A549 (cell line): ENCODE data around the gene NR3C2. TPM values are rescaled to one million over a fixed set of nuclear protein-coding genes. Genes with fewer than 3 reads are reported as not detected.

ENCODE experiments used
- ATAC-seq, 2 experiments: fragments of 200-7000 bp in 1 of 2; fragments of >200 bp in 1 of 2; cut with Nextera tagmentation in 1 of 2; cut with Tn5 transposase in 1 of 2; 3 replicates each; pipeline versions ENCODE4 v1.8.0 to v1.9.1; 2018 to 2020; ENCODE audit warnings: mild to moderate bottlenecking in 1 of 2, moderate library complexity in 1 of 2
- CTCF ChIA-PET: fragments of 300-600 bp; sonication (Branson Sonifier 250); formaldehyde crosslinking; extraction: SDS; loops from one replicate; lab custom pipeline; 2021; ENCODE audit warnings: antibody characterized with exemption, inconsistent platforms; lab: Yijun Ruan, JAX
- POLR2A ChIA-PET: fragments of 350-600 bp; formaldehyde crosslinking; extraction: SDS; loops from one replicate; lab custom pipeline; 2021; ENCODE audit warnings: antibody characterized with exemption, inconsistent platforms; lab: Yijun Ruan, JAX
- DNase-seq, 2 experiments: peaks; one replicate each; pipeline versions ENCODE4 v3.0.0 to v3.0.0-alpha.2; 2011 to 2016; ENCODE audit warnings: low read depth in 1 of 2, low spot score in 1 of 2
- FAIRE-seq: peaks from 2 replicates; lab custom pipeline; 2011; peaks lifted over from hg19 to GRCh38; lab: Jason Lieb, UNC
- H3K27ac ChIP-seq, 2 experiments: fragments of >200 bp; sonication (Bioruptor Twin); formaldehyde crosslinking; 3 replicates each; pipeline ENCODE4 v1.5.1; 2016 to 2017
- H3K4me1 ChIP-seq: fragments of >200 bp; sonication (Bioruptor Twin); formaldehyde crosslinking; 3 replicates; pipeline ENCODE4 v1.6.1; 2016
- H3K4me2 ChIP-seq: fragments of >200 bp; sonication (Bioruptor Twin); formaldehyde crosslinking; 3 replicates; pipeline ENCODE4 v1.6.1; 2016
- H3K4me3 ChIP-seq: fragments of >200 bp; sonication (Bioruptor Twin); formaldehyde crosslinking; 3 replicates; pipeline ENCODE4 v1.5.1; 2016
- H3K9me3 ChIP-seq: fragments of >200 bp; sonication (Bioruptor Twin); formaldehyde crosslinking; 3 replicates; pipeline ENCODE4 v1.6.1; 2016
- BHLHE40 ChIP-seq: IDR thresholded peaks from 2 replicates; pipeline ENCODE4 v1.6.1; 2012; ENCODE audit warnings: low read depth, low read length, inconsistent platforms
- CHD2 ChIP-seq: fragments of 150-350 bp; IDR thresholded peaks from 2 replicates; pipeline ENCODE4 v1.6.1; 2014; ENCODE audit warnings: low read length; ENCODE audit not compliant: partially characterized antibody
- EHF ChIP-seq: fragments of 250-450 bp; sonication (Bioruptor Pico); IDR thresholded peaks from 2 replicates; pipeline ENCODE4 v1.5.0; 2020; ENCODE audit warnings: mild to moderate bottlenecking
- ESRRA ChIP-seq: fragments of 150-350 bp; IDR thresholded peaks from 2 replicates; pipeline ENCODE4 v1.6.1; 2014; ENCODE audit warnings: mild to moderate bottlenecking, low read length, borderline replicate concordance
- FOSL2 ChIP-seq, 2 experiments: fragments of 450-650 bp in 1 of 2; fragments of >200 bp in 1 of 2; sonication (Bioruptor Twin) in 1 of 2; formaldehyde crosslinking; IDR thresholded peaks; 2 replicates each; pipeline versions ENCODE4 v1.5.0 to v1.6.1; 2016 to 2020; ENCODE audit warnings: mild to moderate bottlenecking in 1 of 2, moderate library complexity in 1 of 2
- FOXS1 ChIP-seq: fragments of 250-450 bp; sonication (Bioruptor Pico); IDR thresholded peaks from 2 replicates; pipeline ENCODE4 v1.5.0; 2020; ENCODE audit warnings: mild to moderate bottlenecking, moderate library complexity
- GATA3 ChIP-seq: IDR thresholded peaks from 2 replicates; pipeline ENCODE4 v1.6.1; 2012; ENCODE audit warnings: borderline replicate concordance
- HDAC2 ChIP-seq: fragments of 200-600 bp; sonication (generic); IDR thresholded peaks from 2 replicates; pipeline ENCODE4 v1.6.1; 2016
- HOXA7 ChIP-seq: fragments of 250-450 bp; sonication (Bioruptor Pico); IDR thresholded peaks from 2 replicates; pipeline ENCODE4 v1.5.0; 2020; ENCODE audit warnings: mild to moderate bottlenecking, moderate library complexity
- HOXB5 ChIP-seq: fragments of 250-450 bp; sonication (Bioruptor Pico); IDR thresholded peaks from 2 replicates; pipeline ENCODE4 v1.5.0; 2020; ENCODE audit warnings: mild to moderate bottlenecking, moderate library complexity
- KDM5A ChIP-seq: fragments of 200-600 bp; sonication (generic); IDR thresholded peaks from 2 replicates; pipeline ENCODE4 v1.6.1; 2016; ENCODE audit warnings: antibody characterized with exemption, mild to moderate bottlenecking
- MAZ ChIP-seq: fragments of 150-350 bp; IDR thresholded peaks from 2 replicates; pipeline ENCODE4 v1.6.1; 2014; ENCODE audit warnings: antibody characterized with exemption, low read depth, low read length, borderline replicate concordance
- NFE2L2 ChIP-seq: fragments of 150-350 bp; conservative IDR thresholded peaks from 2 replicates; pipeline ENCODE4 v1.6.1; 2014; ENCODE audit warnings: low read length
- POLR2A ChIP-seq: IDR thresholded peaks from 2 replicates; pipeline ENCODE4 v1.6.1; 2012; ENCODE audit warnings: mild to moderate bottlenecking, low read length
- RARB ChIP-seq: fragments of 250-450 bp; sonication (Bioruptor Pico); IDR thresholded peaks from 2 replicates; pipeline ENCODE4 v1.8.0; 2021; ENCODE audit warnings: mild to moderate bottlenecking, moderate library complexity
- RCOR1 ChIP-seq: fragments of 150-350 bp; IDR thresholded peaks from 2 replicates; pipeline ENCODE4 v1.6.1; 2014; ENCODE audit warnings: antibody characterized with exemption, low read length, low read depth
- RFX5 ChIP-seq: fragments of 450-650 bp; IDR thresholded peaks from 2 replicates; pipeline ENCODE4 v1.7.1; 2014; ENCODE audit warnings: antibody characterized with exemption, mild to moderate bottlenecking, moderate library complexity
- TP53 ChIP-seq: fragments of 250-450 bp; sonication (Bioruptor Pico); IDR thresholded peaks from 2 replicates; pipeline ENCODE4 v1.5.0; 2021; ENCODE audit warnings: mild to moderate bottlenecking, moderate library complexity
- ZFP36 ChIP-seq: fragments of 450-650 bp; IDR thresholded peaks from 2 replicates; pipeline ENCODE4 v1.6.1; 2014; ENCODE audit warnings: borderline replicate concordance; ENCODE audit not compliant: partially characterized antibody
- WGBS: methylation state at CpG from one replicate; pipeline ENCODE4 v1.1.6; 2017; ENCODE audit errors: missing lambda C conversion rate; 5-methylcytosine and 5-hydroxymethylcytosine counted together
- polyA plus RNA-seq, 4 experiments: library from polyadenylated mRNA; depleted of rRNA in 3 of 4; stranded (reverse); fragments of >200 nt; fragmentation: RNase III in 1 of 4; extraction: RNeasy Plus Mini Kit Qiagen cat#74134 plus additional on column Dnase treatment in 1 of 4; gene quantifications; 2 replicates in 3 of 4; 3 replicates in 1 of 4; pipeline ENCODE4 v1.2.3, GENCODE V29; 2011 to 2017
- TF ChIP-seq, protein P1 (sequence below): IDR thresholded peaks from 2 replicates; pipeline ENCODE4 v1.6.1; 2012; ENCODE audit warnings: low read depth, borderline replicate concordance
- TF ChIP-seq, protein P2 (sequence below): fragments of >200 bp; sonication (Bioruptor Twin); formaldehyde crosslinking; IDR thresholded peaks from 2 replicates; pipeline ENCODE4 v1.6.1; 2016
- TF ChIP-seq, protein P3 (sequence below): fragments of 250-450 bp; sonication (Bioruptor Pico); IDR thresholded peaks from 2 replicates; pipeline ENCODE4 v1.5.0; 2020; ENCODE audit warnings: low read depth, mild to moderate bottlenecking, moderate library complexity
- TF ChIP-seq, protein P4 (sequence below): fragments of 200-600 bp; sonication (generic); IDR thresholded peaks from 2 replicates; pipeline ENCODE4 v1.6.1; 2016; ENCODE audit warnings: antibody characterized with exemption, mild to moderate bottlenecking, moderate library complexity
- TF ChIP-seq, protein P5 (sequence below): fragments of >200 bp; sonication (Bioruptor Twin); formaldehyde crosslinking; IDR thresholded peaks from 3 replicates; pipeline ENCODE4 v1.5.1; 2016
- TF ChIP-seq, protein P6 (sequence below): fragments of 150-350 bp; IDR thresholded peaks from 2 replicates; pipeline ENCODE4 v1.6.1; 2014; ENCODE audit warnings: low read depth, mild to moderate bottlenecking, low read length

NR3C2 gene
- polyA plus RNA-seq, 2 of the 4 experiments (the other 2 are of a cell fraction), result 0.01 to 0.03 TPM

DNA sequence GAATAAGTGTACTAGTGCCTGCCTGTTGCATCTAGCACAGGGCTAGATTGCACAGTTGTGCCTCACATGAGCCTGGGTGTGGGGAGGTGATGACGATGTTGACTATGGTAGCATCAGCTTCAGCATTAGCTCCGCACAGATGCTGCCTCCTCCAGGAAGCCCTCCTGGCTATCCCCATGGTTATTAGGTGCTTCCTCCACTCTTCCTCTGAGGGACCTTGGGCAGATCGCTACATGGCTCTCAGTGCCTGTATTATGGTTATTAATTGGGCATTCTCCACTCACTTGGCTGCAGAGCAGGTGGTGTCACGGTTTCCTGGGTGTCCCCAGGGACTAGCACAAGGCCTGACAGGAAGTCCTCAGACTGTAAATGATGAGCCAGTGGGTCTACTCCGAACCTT lies 384.7 kb downstream of the NR3C2 start:
- WGBS, result 94% methylated on average over 5 of the region's 5 CpGs
- no peaks in the 10 kb centered on the region for H3K9me3 ChIP-seq
- no peak overlapping the region for H3K4me2 ChIP-seq
- DNase-seq (no peak), FAIRE-seq (no peak), ATAC-seq (no peak)
- POLR2A ChIA-PET, result no interaction called here
- CTCF ChIA-PET, result no interaction called here
- H3K4me3 ChIP-seq, result no peak overlapping the region
- TF ChIP-seq, protein P1, sequence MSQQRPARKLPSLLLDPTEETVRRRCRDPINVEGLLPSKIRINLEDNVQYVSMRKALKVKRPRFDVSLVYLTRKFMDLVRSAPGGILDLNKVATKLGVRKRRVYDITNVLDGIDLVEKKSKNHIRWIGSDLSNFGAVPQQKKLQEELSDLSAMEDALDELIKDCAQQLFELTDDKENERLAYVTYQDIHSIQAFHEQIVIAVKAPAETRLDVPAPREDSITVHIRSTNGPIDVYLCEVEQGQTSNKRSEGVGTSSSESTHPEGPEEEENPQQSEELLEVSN, result no peak
- TF ChIP-seq ZFP36, result peak; percentile 67
- 0 out of 3 replicates have a peak, but pooled peaks cover 4% of the 10 kb centered on the region for H3K4me1 ChIP-seq
- no peak overlapping the region for H3K27ac ChIP-seq

DNA sequence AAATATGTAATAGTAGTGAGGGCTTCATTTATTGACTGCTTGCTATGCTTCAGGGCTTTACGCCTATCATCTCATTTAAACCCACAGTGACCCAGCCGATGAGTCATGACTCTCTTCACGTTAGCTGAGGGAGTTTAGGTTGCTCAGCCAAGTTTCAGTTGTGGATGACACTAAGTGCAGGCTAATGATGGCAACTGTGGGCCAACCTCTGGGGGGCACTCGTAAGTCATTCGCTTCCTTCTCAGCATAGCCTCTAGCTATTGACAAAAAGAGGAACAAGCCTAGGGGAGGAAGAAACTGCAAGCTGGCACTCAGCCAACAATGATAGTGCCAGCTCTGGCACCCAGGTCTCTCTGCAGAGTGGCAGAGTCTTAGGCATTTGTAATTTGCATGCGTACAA lies 385.3 kb downstream of the NR3C2 start:
- no peak overlapping the region for H3K27ac ChIP-seq

DNA sequence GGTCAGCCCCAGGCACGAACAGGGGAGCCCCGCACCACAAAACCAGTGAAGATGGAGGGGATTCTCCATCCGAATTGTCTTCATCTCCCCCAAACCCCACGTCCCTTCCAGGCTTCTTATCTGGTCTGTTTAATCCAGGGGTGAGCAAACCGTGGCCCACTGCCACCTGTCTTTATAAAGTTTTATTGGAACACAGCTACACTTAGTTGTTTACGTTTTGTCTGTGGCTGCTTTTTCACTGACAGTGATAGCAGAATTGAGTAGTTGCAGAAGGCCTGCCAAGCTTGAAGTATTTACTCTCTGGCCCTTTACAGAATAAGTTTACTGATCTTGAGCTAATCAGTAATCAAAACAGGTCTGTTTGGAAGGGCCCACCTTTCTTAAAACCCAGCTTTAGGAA lies 386.4 kb downstream of the NR3C2 start:
- Histone ChIP-seq H3K4me1 (0 out of 3 replicates have a peak, but pooled peaks cover 4% of the 10 kb centered on the region), H3K4me2 (no peak overlapping the region), H3K27ac (no peak overlapping the region), H3K9me3 (no peaks in the 10 kb centered on the region), H3K4me3 (no peak overlapping the region)
- ATAC-seq, result no peak
- ChIA-PET CTCF (no interaction called here), POLR2A (no interaction called here)
- no peak for TF ChIP-seq NFE2L2
- TF ChIP-seq HOXB5 (CRISPR knock-in tag), result no peak
- no peak for TF ChIP-seq KDM5A
- TF ChIP-seq RCOR1, result no peak
- TF ChIP-seq CHD2, result no peak
- TF ChIP-seq GATA3, result no peak
- no peak for TF ChIP-seq TP53 (CRISPR knock-in tag)
- TF ChIP-seq RARB (CRISPR knock-in tag), result no peak
- no peak for TF ChIP-seq RFX5
- no peak for TF ChIP-seq EHF (CRISPR knock-in tag)
- TF ChIP-seq, protein P2, sequence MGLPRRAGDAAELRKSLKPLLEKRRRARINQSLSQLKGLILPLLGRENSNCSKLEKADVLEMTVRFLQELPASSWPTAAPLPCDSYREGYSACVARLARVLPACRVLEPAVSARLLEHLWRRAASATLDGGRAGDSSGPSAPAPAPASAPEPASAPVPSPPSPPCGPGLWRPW, result no peak
- TF ChIP-seq BHLHE40, result no peak
- TF ChIP-seq HDAC2, result no peak
- TF ChIP-seq, protein P3, sequence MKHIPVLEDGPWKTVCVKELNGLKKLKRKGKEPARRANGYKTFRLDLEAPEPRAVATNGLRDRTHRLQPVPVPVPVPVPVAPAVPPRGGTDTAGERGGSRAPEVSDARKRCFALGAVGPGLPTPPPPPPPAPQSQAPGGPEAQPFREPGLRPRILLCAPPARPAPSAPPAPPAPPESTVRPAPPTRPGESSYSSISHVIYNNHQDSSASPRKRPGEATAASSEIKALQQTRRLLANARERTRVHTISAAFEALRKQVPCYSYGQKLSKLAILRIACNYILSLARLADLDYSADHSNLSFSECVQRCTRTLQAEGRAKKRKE (CRISPR knock-in tag), result no peak
- TF ChIP-seq HOXA7, result no peak
- TF ChIP-seq, protein P4, sequence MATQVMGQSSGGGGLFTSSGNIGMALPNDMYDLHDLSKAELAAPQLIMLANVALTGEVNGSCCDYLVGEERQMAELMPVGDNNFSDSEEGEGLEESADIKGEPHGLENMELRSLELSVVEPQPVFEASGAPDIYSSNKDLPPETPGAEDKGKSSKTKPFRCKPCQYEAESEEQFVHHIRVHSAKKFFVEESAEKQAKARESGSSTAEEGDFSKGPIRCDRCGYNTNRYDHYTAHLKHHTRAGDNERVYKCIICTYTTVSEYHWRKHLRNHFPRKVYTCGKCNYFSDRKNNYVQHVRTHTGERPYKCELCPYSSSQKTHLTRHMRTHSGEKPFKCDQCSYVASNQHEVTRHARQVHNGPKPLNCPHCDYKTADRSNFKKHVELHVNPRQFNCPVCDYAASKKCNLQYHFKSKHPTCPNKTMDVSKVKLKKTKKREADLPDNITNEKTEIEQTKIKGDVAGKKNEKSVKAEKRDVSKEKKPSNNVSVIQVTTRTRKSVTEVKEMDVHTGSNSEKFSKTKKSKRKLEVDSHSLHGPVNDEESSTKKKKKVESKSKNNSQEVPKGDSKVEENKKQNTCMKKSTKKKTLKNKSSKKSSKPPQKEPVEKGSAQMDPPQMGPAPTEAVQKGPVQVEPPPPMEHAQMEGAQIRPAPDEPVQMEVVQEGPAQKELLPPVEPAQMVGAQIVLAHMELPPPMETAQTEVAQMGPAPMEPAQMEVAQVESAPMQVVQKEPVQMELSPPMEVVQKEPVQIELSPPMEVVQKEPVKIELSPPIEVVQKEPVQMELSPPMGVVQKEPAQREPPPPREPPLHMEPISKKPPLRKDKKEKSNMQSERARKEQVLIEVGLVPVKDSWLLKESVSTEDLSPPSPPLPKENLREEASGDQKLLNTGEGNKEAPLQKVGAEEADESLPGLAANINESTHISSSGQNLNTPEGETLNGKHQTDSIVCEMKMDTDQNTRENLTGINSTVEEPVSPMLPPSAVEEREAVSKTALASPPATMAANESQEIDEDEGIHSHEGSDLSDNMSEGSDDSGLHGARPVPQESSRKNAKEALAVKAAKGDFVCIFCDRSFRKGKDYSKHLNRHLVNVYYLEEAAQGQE, result no peak
- TF ChIP-seq, protein P5, sequence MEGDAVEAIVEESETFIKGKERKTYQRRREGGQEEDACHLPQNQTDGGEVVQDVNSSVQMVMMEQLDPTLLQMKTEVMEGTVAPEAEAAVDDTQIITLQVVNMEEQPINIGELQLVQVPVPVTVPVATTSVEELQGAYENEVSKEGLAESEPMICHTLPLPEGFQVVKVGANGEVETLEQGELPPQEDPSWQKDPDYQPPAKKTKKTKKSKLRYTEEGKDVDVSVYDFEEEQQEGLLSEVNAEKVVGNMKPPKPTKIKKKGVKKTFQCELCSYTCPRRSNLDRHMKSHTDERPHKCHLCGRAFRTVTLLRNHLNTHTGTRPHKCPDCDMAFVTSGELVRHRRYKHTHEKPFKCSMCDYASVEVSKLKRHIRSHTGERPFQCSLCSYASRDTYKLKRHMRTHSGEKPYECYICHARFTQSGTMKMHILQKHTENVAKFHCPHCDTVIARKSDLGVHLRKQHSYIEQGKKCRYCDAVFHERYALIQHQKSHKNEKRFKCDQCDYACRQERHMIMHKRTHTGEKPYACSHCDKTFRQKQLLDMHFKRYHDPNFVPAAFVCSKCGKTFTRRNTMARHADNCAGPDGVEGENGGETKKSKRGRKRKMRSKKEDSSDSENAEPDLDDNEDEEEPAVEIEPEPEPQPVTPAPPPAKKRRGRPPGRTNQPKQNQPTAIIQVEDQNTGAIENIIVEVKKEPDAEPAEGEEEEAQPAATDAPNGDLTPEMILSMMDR, result no peak
- no peak for TF ChIP-seq ESRRA
- TF ChIP-seq, protein P6, sequence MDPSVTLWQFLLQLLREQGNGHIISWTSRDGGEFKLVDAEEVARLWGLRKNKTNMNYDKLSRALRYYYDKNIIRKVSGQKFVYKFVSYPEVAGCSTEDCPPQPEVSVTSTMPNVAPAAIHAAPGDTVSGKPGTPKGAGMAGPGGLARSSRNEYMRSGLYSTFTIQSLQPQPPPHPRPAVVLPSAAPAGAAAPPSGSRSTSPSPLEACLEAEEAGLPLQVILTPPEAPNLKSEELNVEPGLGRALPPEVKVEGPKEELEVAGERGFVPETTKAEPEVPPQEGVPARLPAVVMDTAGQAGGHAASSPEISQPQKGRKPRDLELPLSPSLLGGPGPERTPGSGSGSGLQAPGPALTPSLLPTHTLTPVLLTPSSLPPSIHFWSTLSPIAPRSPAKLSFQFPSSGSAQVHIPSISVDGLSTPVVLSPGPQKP, result no peak
- TF ChIP-seq MAZ, result no peak
- no peak for FAIRE-seq
- no peak for DNase-seq
- 79% methylated on average over 6 of the region's 6 CpGs for WGBS

More for the DNA sequence above, 385.3 kb downstream of the NR3C2 start:
- ChIA-PET CTCF (interaction anchor here (1.2 kb wide), 1 partner anchor 15 kb away, joined by 3 read pairs; no protein-coding TSS in a partner anchor), POLR2A (no interaction called here)
- DNase-seq (peak in 1 of 2 experiments; percentile 3), FAIRE-seq (no peak), ATAC-seq (no peak; a peak in 1 of 6 replicates)
- TF ChIP-seq FOXS1 (CRISPR knock-in tag), result no peak
- no peak for TF ChIP-seq FOSL2 (IDR thresholded peaks at IDR 0.05)
- peak; percentile 41 for TF ChIP-seq FOSL2 (CRISPR knock-in tag; IDR thresholded peaks at IDR 0.05)
- TF ChIP-seq POLR2A, result no peak
- Histone ChIP-seq H3K4me2 (no peak overlapping the region), H3K4me1 (0 out of 3 replicates have a peak, but pooled peaks cover 4% of the 10 kb centered on the region), H3K9me3 (no peaks in the 10 kb centered on the region), H3K4me3 (no peak overlapping the region)
- WGBS, result 94% methylated on average over 3 of the region's 6 CpGs
